MCF 10A (cell line): ENCODE results near the gene PRMT7. TPM values are rescaled to one million over a fixed set of nuclear protein-coding genes. Genes with fewer than 3 reads are reported as not detected.

Experiments used
- BruUV-seq: library from RNA; stranded (reverse); fragments of 400-500 nt; replicated peaks from 2 replicates; lab custom pipeline; 2021; lab: Mats Ljungman, UMichigan
- CTCF ChIA-PET: fragments of 300-600 bp; sonication (Branson Sonifier 250); formaldehyde crosslinking; extraction: SDS; loops from one replicate; lab custom pipeline; 2021; ENCODE audit warnings: antibody characterized with exemption, inconsistent platforms; lab: Yijun Ruan, JAX
- POLR2A ChIA-PET: fragments of 300-600, 350-650 bp; sonication (Branson Sonifier 250); formaldehyde crosslinking; extraction: SDS; loops from one replicate; lab custom pipeline; 2020; ENCODE audit warnings: antibody characterized with exemption, inconsistent platforms; lab: Yijun Ruan, JAX
- DNase-seq: peaks from one replicate; pipeline ENCODE4 v3.0.0-alpha.2; 2018; ENCODE audit not compliant: unreplicated experiment
- H3K27ac Mint-ChIP-seq: one replicate; pipeline ENCODE4 v1.8.0; 2022; ENCODE audit warnings: mild to moderate bottlenecking, low read depth, mixed read lengths; ENCODE audit not compliant: unreplicated experiment
- H3K27me3 Mint-ChIP-seq: one replicate; pipeline ENCODE4 v1.8.0; 2022; ENCODE audit warnings: mixed read lengths; ENCODE audit not compliant: insufficient read depth, unreplicated experiment
- H3K36me3 Mint-ChIP-seq: one replicate; pipeline ENCODE4 v1.8.0; 2022; ENCODE audit warnings: mild to moderate bottlenecking, moderate library complexity, mixed read lengths; ENCODE audit not compliant: insufficient read depth, unreplicated experiment
- H3K4me1 Mint-ChIP-seq: one replicate; pipeline ENCODE4 v1.8.0; 2022; ENCODE audit warnings: mixed read lengths; ENCODE audit not compliant: insufficient read depth, unreplicated experiment
- H3K4me3 Mint-ChIP-seq: one replicate; pipeline ENCODE4 v1.8.0; 2022; ENCODE audit warnings: mild to moderate bottlenecking, moderate library complexity, mixed read lengths; ENCODE audit not compliant: unreplicated experiment
- H3K9me3 Mint-ChIP-seq: one replicate; pipeline ENCODE4 v1.8.0; 2022; ENCODE audit warnings: mixed read lengths; ENCODE audit not compliant: unreplicated experiment
- intact Hi-C: fragments of 100-400 bp; cut with micrococcal nuclease; formaldehyde crosslinking; loops from 2 replicates; pipeline ENCODE4 v1.14.1; 2022
- total RNA-seq: library from RNA; stranded (reverse); gene quantifications from 2 replicates; pipeline ENCODE4 v1.2.3, GENCODE V29; 2022
- TF ChIP-seq, protein P1 (sequence below): fragments of 200-600 bp; IDR thresholded peaks from one replicate; pipeline ENCODE4 v1.8.0; 2022; ENCODE audit warnings: antibody characterized with exemption, mild to moderate bottlenecking; ENCODE audit not compliant: unreplicated experiment

Gene PRMT7
- total RNA-seq, 1 experiment from 2014 or later: 33.2 TPM

DNA sequence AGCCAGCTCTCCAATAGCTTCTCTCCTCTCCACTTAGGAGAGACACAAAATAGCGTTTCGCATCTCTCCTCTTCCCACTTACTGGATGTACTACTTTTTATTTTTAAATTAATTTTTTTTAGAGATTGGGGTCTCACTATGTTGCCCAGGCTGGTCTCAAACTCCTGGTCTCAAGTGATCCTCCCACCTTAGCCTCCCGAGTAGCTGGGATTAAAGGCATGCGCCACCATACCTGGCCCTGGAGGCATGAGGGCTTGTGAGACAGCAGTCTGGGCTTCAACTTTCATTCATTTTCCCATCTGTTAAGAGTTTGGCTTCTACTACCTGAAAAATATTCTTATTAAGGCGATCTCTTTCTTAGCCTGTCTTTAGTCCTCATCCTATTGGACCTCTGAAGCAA, 18.4 kb upstream of the PRMT7 start:
- TF ChIP-seq, protein P1, sequence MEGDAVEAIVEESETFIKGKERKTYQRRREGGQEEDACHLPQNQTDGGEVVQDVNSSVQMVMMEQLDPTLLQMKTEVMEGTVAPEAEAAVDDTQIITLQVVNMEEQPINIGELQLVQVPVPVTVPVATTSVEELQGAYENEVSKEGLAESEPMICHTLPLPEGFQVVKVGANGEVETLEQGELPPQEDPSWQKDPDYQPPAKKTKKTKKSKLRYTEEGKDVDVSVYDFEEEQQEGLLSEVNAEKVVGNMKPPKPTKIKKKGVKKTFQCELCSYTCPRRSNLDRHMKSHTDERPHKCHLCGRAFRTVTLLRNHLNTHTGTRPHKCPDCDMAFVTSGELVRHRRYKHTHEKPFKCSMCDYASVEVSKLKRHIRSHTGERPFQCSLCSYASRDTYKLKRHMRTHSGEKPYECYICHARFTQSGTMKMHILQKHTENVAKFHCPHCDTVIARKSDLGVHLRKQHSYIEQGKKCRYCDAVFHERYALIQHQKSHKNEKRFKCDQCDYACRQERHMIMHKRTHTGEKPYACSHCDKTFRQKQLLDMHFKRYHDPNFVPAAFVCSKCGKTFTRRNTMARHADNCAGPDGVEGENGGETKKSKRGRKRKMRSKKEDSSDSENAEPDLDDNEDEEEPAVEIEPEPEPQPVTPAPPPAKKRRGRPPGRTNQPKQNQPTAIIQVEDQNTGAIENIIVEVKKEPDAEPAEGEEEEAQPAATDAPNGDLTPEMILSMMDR: no peak
- intact Hi-C loops: no loop called here
- no TSS peak for BruUV-seq
- H3K4me3 Mint-ChIP-seq: no peak overlapping the region
- peaks cover 12% of the 10 kb centered on the region for H3K4me1 Mint-ChIP-seq
- H3K27me3 Mint-ChIP-seq: no peaks in the 10 kb centered on the region
- H3K36me3 Mint-ChIP-seq: peaks cover 85% of the 10 kb centered on the region
- no peaks in the 10 kb centered on the region for H3K9me3 Mint-ChIP-seq
- CTCF ChIA-PET: interaction anchor here (1.0 to 1.8 kb wide), 4 partner anchors 11 to 31 kb away, joined by 3 to 12 read pairs (median 4); partner anchors contain the start of gene SLC7A6
- DNase-seq: no peak
- POLR2A ChIA-PET: interaction anchor here (1.2 to 1.4 kb wide), 2 partner anchors 10 to 22 kb away, joined by 3 to 5 read pairs; no protein-coding TSS in a partner anchor
- no peak overlapping the region for H3K27ac Mint-ChIP-seq

DNA sequence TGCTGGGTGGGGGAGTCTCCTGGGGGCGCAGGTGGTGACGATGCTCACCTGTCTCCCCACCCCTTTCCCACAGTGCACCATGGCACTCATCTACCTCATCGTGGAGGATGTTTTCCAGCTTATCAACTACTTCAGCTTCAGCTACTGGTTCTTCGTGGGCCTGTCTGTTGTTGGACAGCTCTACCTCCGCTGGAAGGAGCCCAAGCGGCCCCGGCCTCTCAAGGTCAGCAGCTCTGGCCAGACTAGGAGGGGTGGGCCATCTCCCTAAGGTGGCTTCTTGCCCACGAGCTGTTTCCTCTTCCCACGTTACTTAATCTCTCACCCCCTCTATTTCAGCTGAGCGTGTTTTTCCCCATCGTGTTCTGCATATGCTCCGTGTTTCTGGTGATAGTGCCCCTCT, 14.5 kb upstream of the PRMT7 start:
- intact Hi-C loops: no loop called here
- CTCF ChIA-PET: interaction anchor here (0.6 to 2.9 kb wide), 6 partner anchors 8 to 1352 kb away, joined by 3 to 18 read pairs (median 4); no protein-coding TSS in a partner anchor
- no peak overlapping the region for H3K27ac Mint-ChIP-seq
- no TSS peak for BruUV-seq
- peaks cover 4% of the 10 kb centered on the region for H3K4me1 Mint-ChIP-seq
- no peak overlapping the region for H3K4me3 Mint-ChIP-seq
- DNase-seq: no peak
- POLR2A ChIA-PET: interaction anchor here (1.1 to 8.2 kb wide), 3 partner anchors 8 to 60 kb away, joined by 6 to 92 read pairs (median 18); partner anchors contain the start of genes ESRP2, PRMT7 and SLC7A6OS
- TF ChIP-seq, protein P1: no peak
- H3K9me3 Mint-ChIP-seq: no peaks in the 10 kb centered on the region
- H3K36me3 Mint-ChIP-seq: peaks cover 88% of the 10 kb centered on the region
- H3K27me3 Mint-ChIP-seq: no peaks in the 10 kb centered on the region

DNA sequence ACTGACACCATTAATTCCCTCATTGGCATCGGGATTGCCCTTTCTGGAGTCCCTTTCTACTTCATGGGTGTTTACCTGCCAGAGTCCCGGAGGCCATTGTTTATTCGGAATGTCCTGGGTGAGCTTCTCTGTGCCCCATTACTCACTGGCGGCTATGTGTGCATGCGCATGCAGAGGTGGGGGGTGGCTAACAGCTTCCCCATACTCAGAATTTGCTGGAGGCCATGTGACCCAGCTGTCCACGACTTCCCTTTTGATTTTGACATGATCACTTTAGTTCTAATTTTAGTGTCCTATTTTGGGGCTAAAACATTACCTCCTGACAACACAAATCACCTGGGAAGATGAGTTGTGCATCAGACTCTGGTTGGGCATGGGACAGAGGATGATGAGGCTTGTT, 14.1 kb upstream of the PRMT7 start:
- H3K27me3 Mint-ChIP-seq: no peaks in the 10 kb centered on the region
- ChIA-PET CTCF (interaction anchor here (0.6 to 2.9 kb wide), 6 partner anchors 9 to 1352 kb away, joined by 3 to 18 read pairs (median 4); no protein-coding TSS in a partner anchor), POLR2A (interaction anchor here (0.6 to 8.2 kb wide), 4 partner anchors 8 to 564 kb away, joined by 3 to 92 read pairs (median 12); partner anchors contain the start of genes ESRP2, PRMT7 and SLC7A6OS)
- no peak overlapping the region for H3K27ac Mint-ChIP-seq
- DNase-seq: no peak
- BruUV-seq: no TSS peak
- intact Hi-C loops: no loop called here
- H3K4me3 Mint-ChIP-seq: no peak overlapping the region
- H3K4me1 Mint-ChIP-seq: peaks cover 4% of the 10 kb centered on the region
- TF ChIP-seq, protein P1: no peak
- no peaks in the 10 kb centered on the region for H3K9me3 Mint-ChIP-seq
- H3K36me3 Mint-ChIP-seq: peaks cover 89% of the 10 kb centered on the region

DNA sequence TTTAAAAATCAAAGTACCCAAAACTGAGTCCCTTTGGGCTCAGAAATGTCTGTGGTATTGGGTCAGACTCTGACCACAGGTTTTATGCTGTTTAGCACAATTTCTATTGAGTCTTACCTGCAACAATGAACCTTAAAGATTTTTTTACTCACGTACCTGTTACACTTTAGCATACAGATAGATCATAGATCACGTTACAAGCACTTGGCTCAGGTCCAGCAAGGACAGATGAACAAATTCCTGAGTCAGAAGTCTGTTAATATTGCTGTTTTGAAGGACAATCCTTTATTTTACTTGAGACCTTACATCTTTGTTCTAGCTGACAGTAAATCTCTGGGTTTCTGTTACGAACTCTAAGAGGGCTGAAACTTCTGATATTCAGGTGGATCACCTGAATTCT, 12.9 kb upstream of the PRMT7 start:
- intact Hi-C loops: no loop called here
- TF ChIP-seq, protein P1: no peak
- peaks cover 4% of the 10 kb centered on the region for H3K4me1 Mint-ChIP-seq
- DNase-seq: peak; percentile 59
- POLR2A ChIA-PET: interaction anchor here (0.6 to 8.2 kb wide), 7 partner anchors 9 to 61 kb away, joined by 3 to 92 read pairs (median 18); partner anchors contain the start of genes ESRP2, PRMT7, SLC7A6 and SLC7A6OS
- peaks cover 91% of the 10 kb centered on the region for H3K36me3 Mint-ChIP-seq
- BruUV-seq: no TSS peak
- H3K27me3 Mint-ChIP-seq: no peaks in the 10 kb centered on the region
- no peaks in the 10 kb centered on the region for H3K9me3 Mint-ChIP-seq
- H3K4me3 Mint-ChIP-seq: no peak overlapping the region
- CTCF ChIA-PET: interaction anchor here (0.7 to 3.8 kb wide), 3 partner anchors 9 to 36 kb away, joined by 4 to 67 read pairs (median 5); partner anchors contain the start of gene SLC7A6
- H3K27ac Mint-ChIP-seq: no peak overlapping the region
